Endothelial cell of umbilical vein (primary cell): ENCODE data around the gene UIMC1. TPM values are rescaled to one million over a fixed set of nuclear protein-coding genes. Genes with fewer than 3 reads are reported as not detected.

Experiments
- BruUV-seq: library from RNA; stranded (reverse); fragments of 400-500 nt; replicated peaks from 2 replicates; lab custom pipeline; 2021; lab: Mats Ljungman, UMichigan
- CTCF ChIA-PET: fragments of 300-600, 350-600 bp; sonication (Branson Sonifier 250); formaldehyde crosslinking; loops from one replicate; lab custom pipeline; 2021; ENCODE audit warnings: antibody characterized with exemption, inconsistent platforms; lab: Charles Lee
- POLR2A ChIA-PET: fragments of 300-600, 350-600 bp; sonication (Branson Sonifier 250); formaldehyde crosslinking; loops from one replicate; lab custom pipeline; 2021; ENCODE audit warnings: antibody characterized with exemption, inconsistent platforms; lab: Charles Lee
- DNase-seq: peaks from one replicate; pipeline ENCODE4 v3.0.0-alpha.2; 2011; ENCODE audit warnings: low read depth, low spot score
- FAIRE-seq: peaks from 2 replicates; lab custom pipeline; 2011; peaks lifted over from hg19 to GRCh38; lab: Jason Lieb, UNC
- H2AFZ ChIP-seq: 2 replicates; pipeline ENCODE4 v1.6.0; 2012; ENCODE audit warnings: low read depth, low read length, control low read depth, inconsistent platforms
- H3K27ac ChIP-seq: 2 replicates; pipeline ENCODE4 v1.5.1; 2011; ENCODE audit warnings: low read depth, mild to moderate bottlenecking, control low read depth, low read length, moderate library complexity; ENCODE audit not compliant: insufficient read depth
- H3K27me3 ChIP-seq, 2 experiments: 2 replicates each; pipeline versions ENCODE4 v1.6.0 to v1.6.1; 2011; ENCODE audit warnings: low read length in 2 of 2, mixed read lengths in 1 of 2; ENCODE audit not compliant: control insufficient read depth in 2 of 2, insufficient read depth in 2 of 2
- H3K36me3 ChIP-seq, 2 experiments: 2 replicates in 1 of 2; 3 replicates in 1 of 2; pipeline ENCODE4 v1.5.1; 2011; ENCODE audit warnings: low read length in 2 of 2, mild to moderate bottlenecking in 1 of 2, moderate library complexity in 1 of 2; ENCODE audit not compliant: control insufficient read depth in 2 of 2, insufficient read depth in 2 of 2; ENCODE audit errors: extremely low read depth in 1 of 2
- H3K4me1 ChIP-seq: 3 replicates; pipeline ENCODE4 v1.5.1; 2011; ENCODE audit warnings: mild to moderate bottlenecking, low read length; ENCODE audit not compliant: control insufficient read depth, insufficient read depth; ENCODE audit errors: extremely low read depth
- H3K4me2 ChIP-seq: 2 replicates; pipeline ENCODE4 v1.6.1; 2011; ENCODE audit warnings: low read length, control low read depth, mixed read lengths; ENCODE audit not compliant: insufficient read depth
- H3K4me3 ChIP-seq, 3 experiments: fragments of 200-600 bp in 1 of 3; sonication (generic), shearing (Covaris generic) in 1 of 3; replicated peaks in 1 of 3; 2 replicates each; pipeline ENCODE4 v1.5.1; 2011 to 2016; ENCODE audit warnings: control low read depth in 3 of 3, low read length in 3 of 3, mild to moderate bottlenecking in 2 of 3, inconsistent platforms in 1 of 3, low read depth in 1 of 3, moderate library complexity in 1 of 3; ENCODE audit not compliant: insufficient read depth in 1 of 3
- H3K79me2 ChIP-seq: 2 replicates; pipeline ENCODE4 v1.6.0; 2012; ENCODE audit warnings: low read length, inconsistent platforms; ENCODE audit not compliant: control insufficient read depth, insufficient read depth
- H3K9ac ChIP-seq: replicated peaks from 2 replicates; pipeline ENCODE3; 2011; ENCODE audit warnings: low read length, control low read depth; ENCODE audit not compliant: insufficient read depth; ENCODE audit errors: extremely low read depth
- H3K9me1 ChIP-seq: replicated peaks from 3 replicates; pipeline ENCODE4 v1.6.0; 2011; ENCODE audit warnings: mild to moderate bottlenecking, low read length; ENCODE audit not compliant: control insufficient read depth, insufficient read depth; ENCODE audit errors: extremely low read depth
- H3K9me3 ChIP-seq: replicated peaks from 2 replicates; pipeline ENCODE4 v1.5.1; 2012; ENCODE audit warnings: low read length, inconsistent platforms; ENCODE audit not compliant: control insufficient read depth, insufficient read depth
- H4K20me1 ChIP-seq: replicated peaks from 2 replicates; pipeline ENCODE3; 2011; ENCODE audit warnings: mild to moderate bottlenecking, low read length; ENCODE audit not compliant: control insufficient read depth, insufficient read depth; ENCODE audit errors: extremely low read depth
- EZH2 ChIP-seq: IDR thresholded peaks from 2 replicates; pipeline ENCODE4 v1.6.1; 2012; ENCODE audit warnings: borderline replicate concordance, low read depth, mild to moderate bottlenecking, moderate library complexity, low read length, inconsistent platforms; ENCODE audit not compliant: severe bottlenecking
- FOS ChIP-seq: IDR thresholded peaks from 2 replicates; pipeline ENCODE4 v1.6.1; 2011; ENCODE audit warnings: mild to moderate bottlenecking, low read length, moderate library complexity, borderline replicate concordance; ENCODE audit not compliant: insufficient read depth
- GATA2 ChIP-seq: IDR thresholded peaks from 2 replicates; pipeline ENCODE4 v1.7.0; 2011; ENCODE audit warnings: low read depth, mild to moderate bottlenecking, moderate library complexity, mixed read lengths, low read length; ENCODE audit not compliant: insufficient read length, insufficient read depth
- JUN ChIP-seq: IDR thresholded peaks from 2 replicates; pipeline ENCODE4 v1.6.1; 2011; ENCODE audit warnings: borderline replicate concordance, low read depth; ENCODE audit not compliant: insufficient read length, insufficient read depth
- MYC ChIP-seq: IDR thresholded peaks from one replicate; pipeline ENCODE4 v1.6.1; 2011; ENCODE audit warnings: mild to moderate bottlenecking, low read depth, low read length
- POLR2A ChIP-seq: IDR thresholded peaks from 2 replicates; pipeline ENCODE4 v1.6.1; 2012; ENCODE audit warnings: low read depth, mild to moderate bottlenecking, control low read depth, low read length
- POLR2AphosphoS5 ChIP-seq: IDR thresholded peaks from 2 replicates; pipeline ENCODE4 v1.6.1; 2012; ENCODE audit warnings: low read depth, mild to moderate bottlenecking, control low read depth, low read length, moderate library complexity; ENCODE audit not compliant: insufficient read depth
- dilution Hi-C: fragments of 300-500 bp; cut with MboI; formaldehyde crosslinking; loops from one replicate; pipeline ENCODE4 v1.15.0; 2019; ENCODE audit warnings: low sequenced_read_pairs; ENCODE audit not compliant: extremely low pct_ligation_motif_present
- intact Hi-C: fragments of 100-400 bp; cut with micrococcal nuclease; formaldehyde crosslinking; loops from one replicate; pipeline ENCODE4 v1.10.0; 2022
- polyA plus RNA-seq, 4 experiments: library from polyadenylated mRNA; depleted of rRNA in 3 of 4; stranded (reverse) in 3 of 4; unstranded in 1 of 4; fragments of >200 nt; gene quantifications; 2 replicates each; pipeline versions ENCODE4 v1.2.1 to v1.2.3, GENCODE V29; 2011 to 2012; ENCODE audit warnings: missing spikeins in 1 of 4
- total RNA-seq: library from RNA; stranded (reverse); gene quantifications from 2 replicates; pipeline ENCODE4 v1.2.3, GENCODE V29; 2021
- TF ChIP-seq, protein P1 (sequence below): IDR thresholded peaks from 2 replicates; pipeline ENCODE4 v1.6.1; 2011; ENCODE audit not compliant: insufficient read depth, insufficient read length
- TF ChIP-seq, protein P2 (sequence below), 2 donors: IDR thresholded peaks; 1 replicate in 1 of 2; 2 replicates in 1 of 2; pipeline ENCODE4 v1.5.1; 2011; ENCODE audit warnings: low read length in 2 of 2, mild to moderate bottlenecking in 2 of 2, moderate library complexity in 2 of 2, control low read depth in 1 of 2, inconsistent platforms in 1 of 2, low read depth in 1 of 2; ENCODE audit not compliant: insufficient read depth in 1 of 2; ENCODE audit errors: extremely low read depth in 1 of 2

Gene UIMC1
- total and polyA plus RNA-seq, 2 donors (not counting 3 experiments of a cell fraction or from before 2014, with no cell fraction given), result 17.2 to 60.1 TPM

DNA sequence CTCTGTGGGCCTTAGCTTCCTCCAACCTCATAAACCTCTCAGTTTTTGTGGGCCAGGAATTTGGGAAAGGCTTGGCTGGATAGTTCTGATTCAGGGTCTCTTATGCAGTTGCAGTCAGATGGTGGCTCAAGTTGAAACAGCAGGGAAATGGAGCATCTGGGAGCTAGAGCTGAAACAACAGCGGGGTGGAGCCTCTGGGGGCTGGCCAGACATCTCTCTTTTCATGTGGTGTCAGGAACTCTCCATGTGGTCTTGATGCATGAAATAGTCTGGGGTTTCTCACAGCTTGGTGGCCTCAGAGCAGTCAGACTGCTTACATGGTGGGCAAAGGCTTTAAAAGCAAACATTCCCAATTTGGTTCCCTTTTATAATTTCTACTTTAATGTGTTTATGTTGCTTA lies 29.4 kb upstream of the UIMC1 start:
- Histone ChIP-seq H4K20me1 (no peaks in the 10 kb centered on the region), H3K27me3 (no peaks in the 10 kb centered on the region), H3K79me2 (peaks cover 14% of the 10 kb centered on the region), H2AFZ (no peak overlapping the region), H3K36me3 (peaks cover 0 to 1% of the 10 kb centered on the region in 2 experiments), H3K27ac (no peak overlapping the region), H3K9me3 (no peaks in the 10 kb centered on the region), H3K9me1 (no peaks in the 10 kb centered on the region), H3K9ac (no peak overlapping the region), H3K4me2 (no peak overlapping the region), H3K4me1 (no peaks in the 10 kb centered on the region), H3K4me3 (no peak overlapping the region)
- intact Hi-C loops (no loop called here), dilution Hi-C loops (no loop called here)
- no peak for DNase-seq
- CTCF ChIA-PET, result interaction anchor here (0.9 to 1.3 kb wide), 2 partner anchors 10 to 36 kb away, joined by 3 read pairs; no protein-coding TSS in a partner anchor
- BruUV-seq, result no TSS peak
- POLR2A ChIA-PET, result no interaction called here
- TF ChIP-seq MYC (no peak), JUN (no peak), POLR2A (no peak), GATA2 (no peak), EZH2 (no peak), FOS (no peak), POLR2AphosphoS5 (no peak)
- TF ChIP-seq, protein P1, sequence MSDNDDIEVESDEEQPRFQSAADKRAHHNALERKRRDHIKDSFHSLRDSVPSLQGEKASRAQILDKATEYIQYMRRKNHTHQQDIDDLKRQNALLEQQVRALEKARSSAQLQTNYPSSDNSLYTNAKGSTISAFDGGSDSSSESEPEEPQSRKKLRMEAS, result no peak
- TF ChIP-seq, protein P2, sequence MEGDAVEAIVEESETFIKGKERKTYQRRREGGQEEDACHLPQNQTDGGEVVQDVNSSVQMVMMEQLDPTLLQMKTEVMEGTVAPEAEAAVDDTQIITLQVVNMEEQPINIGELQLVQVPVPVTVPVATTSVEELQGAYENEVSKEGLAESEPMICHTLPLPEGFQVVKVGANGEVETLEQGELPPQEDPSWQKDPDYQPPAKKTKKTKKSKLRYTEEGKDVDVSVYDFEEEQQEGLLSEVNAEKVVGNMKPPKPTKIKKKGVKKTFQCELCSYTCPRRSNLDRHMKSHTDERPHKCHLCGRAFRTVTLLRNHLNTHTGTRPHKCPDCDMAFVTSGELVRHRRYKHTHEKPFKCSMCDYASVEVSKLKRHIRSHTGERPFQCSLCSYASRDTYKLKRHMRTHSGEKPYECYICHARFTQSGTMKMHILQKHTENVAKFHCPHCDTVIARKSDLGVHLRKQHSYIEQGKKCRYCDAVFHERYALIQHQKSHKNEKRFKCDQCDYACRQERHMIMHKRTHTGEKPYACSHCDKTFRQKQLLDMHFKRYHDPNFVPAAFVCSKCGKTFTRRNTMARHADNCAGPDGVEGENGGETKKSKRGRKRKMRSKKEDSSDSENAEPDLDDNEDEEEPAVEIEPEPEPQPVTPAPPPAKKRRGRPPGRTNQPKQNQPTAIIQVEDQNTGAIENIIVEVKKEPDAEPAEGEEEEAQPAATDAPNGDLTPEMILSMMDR (IDR thresholded peaks at IDR 0.05; ENCODE audit: extremely low read depth in 1 of 2, insufficient read depth in 1 of 2, low read depth in 1 of 2, low read length in 2 of 2), result no peak
- FAIRE-seq, result no peak
